Measurements from ENCODE around the gene THOC6.

GRCh38 chr16:2986623-2987188 is 37.1 kb upstream of the THOC6 start:
- TF ChIP-seq, protein P1, sequence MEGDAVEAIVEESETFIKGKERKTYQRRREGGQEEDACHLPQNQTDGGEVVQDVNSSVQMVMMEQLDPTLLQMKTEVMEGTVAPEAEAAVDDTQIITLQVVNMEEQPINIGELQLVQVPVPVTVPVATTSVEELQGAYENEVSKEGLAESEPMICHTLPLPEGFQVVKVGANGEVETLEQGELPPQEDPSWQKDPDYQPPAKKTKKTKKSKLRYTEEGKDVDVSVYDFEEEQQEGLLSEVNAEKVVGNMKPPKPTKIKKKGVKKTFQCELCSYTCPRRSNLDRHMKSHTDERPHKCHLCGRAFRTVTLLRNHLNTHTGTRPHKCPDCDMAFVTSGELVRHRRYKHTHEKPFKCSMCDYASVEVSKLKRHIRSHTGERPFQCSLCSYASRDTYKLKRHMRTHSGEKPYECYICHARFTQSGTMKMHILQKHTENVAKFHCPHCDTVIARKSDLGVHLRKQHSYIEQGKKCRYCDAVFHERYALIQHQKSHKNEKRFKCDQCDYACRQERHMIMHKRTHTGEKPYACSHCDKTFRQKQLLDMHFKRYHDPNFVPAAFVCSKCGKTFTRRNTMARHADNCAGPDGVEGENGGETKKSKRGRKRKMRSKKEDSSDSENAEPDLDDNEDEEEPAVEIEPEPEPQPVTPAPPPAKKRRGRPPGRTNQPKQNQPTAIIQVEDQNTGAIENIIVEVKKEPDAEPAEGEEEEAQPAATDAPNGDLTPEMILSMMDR (IDR thresholded peaks at IDR 0.05; ENCODE audit: extremely low read depth in 1 of 2, insufficient read depth in 1 of 2, low read depth in 1 of 2, low read length in 2 of 2) = no peak
- TF ChIP-seq POLR2AphosphoS5 (IDR thresholded peaks at IDR 0.05; ENCODE audit: insufficient read depth, low read depth, low read length) = no peak

All from endothelial cell of umbilical vein (primary cell).